DOHH2 (cell line): ENCODE measurements around the gene NCKAP5.
"Not testable (repeated sequence)": the region's sequence is repeated elsewhere in the genome, so short reads cannot be mapped to it uniquely, and the experiment has no call there.

ENCODE experiments used
- CTCF ChIP-seq: fragments of 200-600 bp; sonication (generic); IDR thresholded peaks from one replicate; pipeline ENCODE4 v1.5.1; 2014; ENCODE audit warnings: antibody characterized with exemption, mild to moderate bottlenecking, low read depth, low read length; ENCODE audit not compliant: poor library complexity, severe bottlenecking
- EZH2phosphoT487 ChIP-seq: fragments of 200-600 bp; sonication (generic); IDR thresholded peaks from 2 replicates; pipeline ENCODE4 v1.6.1; 2017; ENCODE audit warnings: borderline replicate concordance, mild to moderate bottlenecking, antibody characterized with exemption, low read length, moderate library complexity, mixed read lengths

- not testable (repeated sequence) for TF ChIP-seq CTCF, EZH2phosphoT487
Measured at GRCh38 chr2:132699802-132700201, 868.5 kb downstream of the NCKAP5 start.
